C1 segment of cervical spinal cord (tissue), 14 donors: Measurements from ENCODE around the gene IER5.
"Not testable (repeated sequence)": the region's sequence is repeated elsewhere in the genome, so short reads cannot be mapped to it uniquely, and the experiment has no call there.

Experiments
- DNase-seq, 14 donors: peaks; one replicate each; lab custom pipeline; 2025; lab: John Stamatoyannopoulos, UW

The IER5 gene

GRCh38 chr1:181115368-181115684 lies 26.8 kb downstream of the IER5 start:
- DNase-seq: no peak

GRCh38 chr1:181115971-181116370 lies 27.5 kb downstream of the IER5 start:
- DNase-seq: not testable (repeated sequence)

GRCh38 chr1:181116819-181117390 lies 28.4 kb downstream of the IER5 start:
- no peak for DNase-seq

- no peak for DNase-seq
Measured at GRCh38 chr1:181117648-181118449, 29.3 kb downstream of the IER5 start.

- DNase-seq: no peak
Measured at GRCh38 chr1:181119093-181119989, 30.8 kb downstream of the IER5 start.

GRCh38 chr1:181120924-181121323 lies 32.4 kb downstream of the IER5 start:
- DNase-seq: no peak

GRCh38 chr1:181121498-181121897 lies 33.0 kb downstream of the IER5 start:
- no peak for DNase-seq

GRCh38 chr1:181122222-181122621 lies 33.7 kb downstream of the IER5 start:
- peak in 1 of 14 donors; percentile 83 for DNase-seq

GRCh38 chr1:181123173-181123572 lies 34.7 kb downstream of the IER5 start:
- DNase-seq: no peak

GRCh38 chr1:181124291-181124751 lies 35.8 kb downstream of the IER5 start:
- DNase-seq: peak in 1 of 14 donors; percentile 16

- DNase-seq: no peak
Measured at GRCh38 chr1:181126289-181126688, 37.8 kb downstream of the IER5 start.

GRCh38 chr1:181126871-181127587 lies 38.5 kb downstream of the IER5 start:
- DNase-seq: peak in 1 of 14 donors; percentile 32

GRCh38 chr1:181127898-181128453 lies 39.5 kb downstream of the IER5 start:
- DNase-seq: no peak

- peak in 6 of 14 donors; percentile 15 to 78 (median 34) for DNase-seq
Measured at GRCh38 chr1:181128592-181129497, 40.3 kb downstream of the IER5 start.

- DNase-seq: peak in 6 of 14 donors; percentile 13 to 61 (median 27)
Measured at GRCh38 chr1:181129771-181130606, 41.5 kb downstream of the IER5 start.

- DNase-seq: peak in 1 of 14 donors; percentile 21
Measured at GRCh38 chr1:181131255-181131941, 42.9 kb downstream of the IER5 start.

- DNase-seq: no peak
Measured at GRCh38 chr1:181133441-181133951, 45.0 kb downstream of the IER5 start.

GRCh38 chr1:181133969-181134418 lies 45.5 kb downstream of the IER5 start:
- no peak for DNase-seq
